Neuronal stem cell (in vitro differentiated cells): ENCODE measurements around the gene TIPIN.
A peak's percentile ranks its signal among the peaks of the same experiment; 100 is the strongest.

Experiments
- DNase-seq: peaks from one replicate; pipeline ENCODE4 v3.0.0-alpha.2; 2013; ENCODE audit warnings: low spot score
- H2AFZ ChIP-seq: one replicate; pipeline ENCODE4 v1.6.1; 2013; ENCODE audit warnings: mild to moderate bottlenecking, low read length, inconsistent platforms
- H2AK5ac ChIP-seq: 2 replicates; pipeline ENCODE4 v1.6.1; 2013; ENCODE audit warnings: low read depth, mild to moderate bottlenecking, inconsistent platforms, low read length, moderate library complexity, mixed read lengths
- H2BK120ac ChIP-seq: 2 replicates; pipeline ENCODE4 v1.6.1; 2013; ENCODE audit warnings: low read depth, mild to moderate bottlenecking, inconsistent platforms, low read length, moderate library complexity, mixed read lengths
- H2BK12ac ChIP-seq: one replicate; pipeline ENCODE4 v1.6.1; 2013; ENCODE audit warnings: low read length, inconsistent platforms
- H2BK15ac ChIP-seq: 2 replicates; pipeline ENCODE4 v1.6.1; 2013; ENCODE audit warnings: mild to moderate bottlenecking, low read length, inconsistent platforms, mixed read lengths
- H2BK5ac ChIP-seq: one replicate; pipeline ENCODE4 v1.6.1; 2013; ENCODE audit warnings: inconsistent platforms, mild to moderate bottlenecking, low read length, moderate library complexity
- H3K14ac ChIP-seq: one replicate; pipeline ENCODE4 v1.6.1; 2013; ENCODE audit warnings: low read length, inconsistent platforms
- H3K18ac ChIP-seq: 2 replicates; pipeline ENCODE4 v1.6.1; 2013; ENCODE audit warnings: low read length, inconsistent platforms
- H3K23ac ChIP-seq: 2 replicates; pipeline ENCODE4 v1.6.1; 2013; ENCODE audit warnings: low read depth, mild to moderate bottlenecking, mixed read lengths, low read length, inconsistent platforms; ENCODE audit not compliant: poor library complexity
- H3K27ac ChIP-seq: replicated peaks from 3 replicates; pipeline ENCODE4 v1.5.1; 2013; ENCODE audit warnings: low read length, inconsistent platforms
- H3K27me3 ChIP-seq, 3 experiments: 2 replicates each; pipeline ENCODE4 v1.6.1; 2013; ENCODE audit warnings: low read length in 3 of 3, mild to moderate bottlenecking in 2 of 3, inconsistent platforms in 1 of 3, low read depth in 1 of 3, mixed read lengths in 1 of 3, moderate library complexity in 1 of 3; ENCODE audit not compliant: control insufficient read depth in 3 of 3, insufficient read depth in 3 of 3
- H3K36me3 ChIP-seq, 2 donors: replicated peaks in 1 of 2; 2 replicates each; pipeline ENCODE4 v1.6.1; 2013; ENCODE audit warnings: low read length in 2 of 2; ENCODE audit not compliant: control insufficient read depth in 2 of 2, insufficient read depth in 2 of 2
- H3K4ac ChIP-seq: 2 replicates; pipeline ENCODE4 v1.6.1; 2013; ENCODE audit warnings: inconsistent platforms, mild to moderate bottlenecking, low read length, moderate library complexity
- H3K4me1 ChIP-seq, 2 donors: 1 replicate in 1 of 2; 2 replicates in 1 of 2; pipeline ENCODE4 v1.6.1; 2013; ENCODE audit warnings: low read length in 2 of 2, low read depth in 1 of 2; ENCODE audit not compliant: control insufficient read depth in 2 of 2, insufficient read depth in 1 of 2
- H3K4me2 ChIP-seq: one replicate; pipeline ENCODE4 v1.6.1; 2013; ENCODE audit warnings: mild to moderate bottlenecking, low read length, inconsistent platforms; ENCODE audit not compliant: insufficient read depth, poor library complexity, severe bottlenecking
- H3K4me3 ChIP-seq, 2 donors: 2 replicates each; pipeline ENCODE4 v1.5.1; 2013; ENCODE audit warnings: low read length in 2 of 2, mild to moderate bottlenecking in 2 of 2, inconsistent platforms in 1 of 2, moderate library complexity in 1 of 2
- H3K79me1 ChIP-seq: one replicate; pipeline ENCODE4 v1.6.1; 2013; ENCODE audit warnings: low read depth, mild to moderate bottlenecking, inconsistent platforms, low read length, moderate library complexity
- H3K9ac ChIP-seq: one replicate; pipeline ENCODE4 v1.6.1; 2013; ENCODE audit warnings: mild to moderate bottlenecking, low read depth, low read length, inconsistent platforms; ENCODE audit not compliant: poor library complexity
- H3K9me3 ChIP-seq, 2 donors: replicated peaks in 1 of 2; 2 replicates each; pipeline versions ENCODE3 to v1.6.1; 2013; ENCODE audit warnings: low read length in 2 of 2, mild to moderate bottlenecking in 2 of 2, inconsistent platforms in 1 of 2, low read depth in 1 of 2, mixed read lengths in 1 of 2, moderate library complexity in 1 of 2; ENCODE audit not compliant: control insufficient read depth in 2 of 2, insufficient read depth in 1 of 2
- H4K8ac ChIP-seq: one replicate; pipeline ENCODE4 v1.6.1; 2013; ENCODE audit warnings: low read depth, mild to moderate bottlenecking, inconsistent platforms, low read length, moderate library complexity
- H4K91ac ChIP-seq: one replicate; pipeline ENCODE4 v1.6.1; 2013; ENCODE audit warnings: low read length, low read depth, mild to moderate bottlenecking, inconsistent platforms; ENCODE audit not compliant: poor library complexity
- WGBS, 2 donors: extraction: QIAGEN DNeasy Blood & Tissue Kit; methylation state at CpG; one replicate each; pipeline ENCODE4 v1.1.7; 2013; ENCODE audit warnings: missing lambda C conversion rate in 2 of 2, mixed read lengths in 1 of 2; ENCODE audit not compliant: insufficient read length in 2 of 2, insufficient replicate concordance in 1 of 2; ENCODE audit errors: extremely low coverage in 2 of 2; 5-methylcytosine and 5-hydroxymethylcytosine counted together

TIPIN gene

GRCh38 chr15:66294932-66295235 is 61.6 kb downstream of the TIPIN start:
- H3K14ac ChIP-seq: no peak overlapping the region
- H3K4ac ChIP-seq: no peak overlapping the region
- no peak overlapping the region for H3K4me2 ChIP-seq
- H3K9me3 ChIP-seq: no peaks in the 10 kb centered on the region
- H2BK12ac ChIP-seq: no peak overlapping the region
- H3K23ac ChIP-seq: no peak overlapping the region
- H4K91ac ChIP-seq: no peak overlapping the region
- H2BK5ac ChIP-seq: no peak overlapping the region
- H3K36me3 ChIP-seq: peaks cover 0 to 45% of the 10 kb centered on the region in 2 donors
- no peaks in the 10 kb centered on the region for H3K27me3 ChIP-seq
- no peaks in the 10 kb centered on the region for H3K79me1 ChIP-seq
- no peak overlapping the region for H4K8ac ChIP-seq
- no peak overlapping the region for H3K27ac ChIP-seq
- WGBS, 2 donors: no CpG with 5 or more reads among the region's 3 CpGs
- H2BK15ac ChIP-seq: no peak overlapping the region
- peak overlapping the region in 1 of 2 donors; percentile 54 for H3K4me3 ChIP-seq
- H2AFZ ChIP-seq: no peak overlapping the region
- no peak overlapping the region for H2AK5ac ChIP-seq
- H3K9ac ChIP-seq: no peak overlapping the region
- no peak overlapping the region for H2BK120ac ChIP-seq
- DNase-seq: no peak
- H3K4me1 ChIP-seq: peaks cover 4 to 12% of the 10 kb centered on the region in 2 donors
- H3K18ac ChIP-seq: no peak overlapping the region

GRCh38 chr15:66294157-66294931 is 62.1 kb downstream of the TIPIN start:
- H3K9me3 ChIP-seq: no peaks in the 10 kb centered on the region
- no peak overlapping the region for H3K4ac ChIP-seq
- no peaks in the 10 kb centered on the region for H3K79me1 ChIP-seq
- no peak overlapping the region for H2BK12ac ChIP-seq
- H4K8ac ChIP-seq: no peak overlapping the region
- no peak overlapping the region for H3K27ac ChIP-seq
- no peaks in the 10 kb centered on the region for H3K27me3 ChIP-seq
- no peak overlapping the region for H2AK5ac ChIP-seq
- H3K14ac ChIP-seq: no peak overlapping the region
- no peak overlapping the region for H2BK120ac ChIP-seq
- peaks cover 4 to 12% of the 10 kb centered on the region in 2 donors for H3K4me1 ChIP-seq
- H2BK15ac ChIP-seq: no peak overlapping the region
- peak overlapping the region; percentile 90 for H3K18ac ChIP-seq
- H2BK5ac ChIP-seq: peak overlapping the region; percentile 32
- peak overlapping the region; percentile 74 for H3K4me2 ChIP-seq
- peak overlapping the region; percentile 97 for H2AFZ ChIP-seq
- no peak overlapping the region for H3K23ac ChIP-seq
- DNase-seq: peak; percentile 37
- H4K91ac ChIP-seq: no peak overlapping the region
- WGBS, 2 donors: no CpG with 5 or more reads among the region's 16 CpGs
- peaks cover 0 to 40% of the 10 kb centered on the region in 2 donors for H3K36me3 ChIP-seq
- peak overlapping the region; percentile 68 for H3K9ac ChIP-seq
- H3K4me3 ChIP-seq: peak overlapping the region; percentile 54 to 88

GRCh38 chr15:66293419-66294156 is 62.9 kb downstream of the TIPIN start, which contains the start of gene DIS3L:
TSS of gene DIS3L (plus strand) at chr15:66293568. CDS start at chr15:66293597, 29 bp downstream.
- Histone ChIP-seq H2AFZ (peak within 1 kb of the TSS; percentile 97), H3K27ac (no peak within 1 kb of the TSS), H3K4me2 (peak within 1 kb of the TSS; percentile 74), H3K14ac (no peak within 1 kb of the TSS), H3K18ac (peak within 1 kb of the TSS; percentile 95), H4K8ac (no peak within 1 kb of the TSS), H2BK15ac (no peak within 1 kb of the TSS), H2BK120ac (peak within 1 kb of the TSS; percentile 90), H3K23ac (peak within 1 kb of the TSS; percentile 92), H2BK5ac (peak within 1 kb of the TSS; percentile 32), H3K27me3 (peaks cover 0 to 2% (median 0%) of the 10 kb centered on the region in 3 experiments), H4K91ac (no peak within 1 kb of the TSS), H2AK5ac (no peak within 1 kb of the TSS), H3K36me3 (peaks cover 0 to 34% of the 10 kb centered on the region in 2 donors), H3K9me3 (no peaks in the 10 kb centered on the region), H3K4ac (no peak within 1 kb of the TSS), H3K4me1 (peaks cover 4 to 12% of the 10 kb centered on the region in 2 donors), H3K4me3 (peak within 1 kb of the TSS; percentile 54 to 88), H2BK12ac (no peak within 1 kb of the TSS), H3K9ac (peak within 1 kb of the TSS; percentile 91), H3K79me1 (no peaks in the 10 kb centered on the region)
- DNase-seq: peak; percentile 48
- WGBS, 2 donors: no CpG with 5 or more reads among the region's 92 CpGs
